HepG2 (cell line): ENCODE results near the gene RNF114. TPM values are rescaled to one million over a fixed set of nuclear protein-coding genes. Genes with fewer than 3 reads are reported as not detected.
A peak's percentile ranks its signal among the peaks of the same experiment; 100 is the strongest.

Experiments used
- ATF7-NPFF ChIP-seq: sonication (generic); formaldehyde crosslinking; IDR thresholded peaks from 2 replicates; pipeline ENCODE4 v1.8.1; 2023; ENCODE audit warnings: mild to moderate bottlenecking, low read depth, missing genetic modification reagents, moderate library complexity
- HMGXB4 ChIP-seq, 2 experiments: sonication (generic) in 1 of 2; formaldehyde crosslinking in 1 of 2; IDR thresholded peaks; 2 replicates each; pipeline versions ENCODE4 v1.4.0 to v1.6.1; 2018 to 2020; ENCODE audit warnings: missing genetic modification reagents in 2 of 2, borderline replicate concordance in 1 of 2, low read depth in 1 of 2, mild to moderate bottlenecking in 1 of 2, missing biosample characterization in 1 of 2
- ISL2 ChIP-seq: sonication (generic); formaldehyde crosslinking; IDR thresholded peaks from 2 replicates; pipeline ENCODE4 v1.5.0; 2020; ENCODE audit warnings: missing genetic modification reagents
- MEIS2 ChIP-seq: sonication (generic); formaldehyde crosslinking; IDR thresholded peaks from 2 replicates; pipeline ENCODE4 v1.9.0; 2021; ENCODE audit warnings: mild to moderate bottlenecking, missing genetic modification reagents
- MXD4 ChIP-seq: IDR thresholded peaks from 2 replicates; pipeline ENCODE4 v1.6.1; 2016; ENCODE audit warnings: mild to moderate bottlenecking, missing biosample characterization, missing genetic modification reagents
- NBN ChIP-seq: fragments of 450-650 bp; conservative IDR thresholded peaks from 2 replicates; pipeline ENCODE4 v1.6.1; 2017
- NR3C1 ChIP-seq: sonication (generic); formaldehyde crosslinking; IDR thresholded peaks from 2 replicates; pipeline ENCODE4 v1.4.0; 2020; ENCODE audit warnings: missing genetic modification reagents
- POLR2A ChIP-seq, 2 experiments: IDR thresholded peaks; 2 replicates each; pipeline ENCODE4 v1.6.1; 2011; ENCODE audit warnings: low read depth in 2 of 2, low read length in 2 of 2, mild to moderate bottlenecking in 1 of 2, moderate library complexity in 1 of 2; ENCODE audit not compliant: insufficient read depth in 1 of 2
- RNF2 ChIP-seq: fragments of 450-650 bp; conservative IDR thresholded peaks from 2 replicates; pipeline ENCODE4 v1.6.1; 2016; ENCODE audit warnings: low read depth
- RXRB ChIP-seq: IDR thresholded peaks from 2 replicates; pipeline ENCODE4 v1.6.1; 2016; ENCODE audit warnings: borderline replicate concordance, missing genetic modification reagents, missing compliant biosample characterization
- SUZ12 ChIP-seq: fragments of 150-350 bp; IDR thresholded peaks from 2 replicates; pipeline ENCODE4 v1.6.1; 2014; ENCODE audit warnings: low read depth, low read length
- ZBTB1 ChIP-seq: sonication (generic); formaldehyde crosslinking; IDR thresholded peaks from 2 replicates; pipeline ENCODE4 v1.4.0; 2020; ENCODE audit warnings: missing genetic modification reagents, borderline replicate concordance
- ZBTB21 ChIP-seq: sonication (generic); formaldehyde crosslinking; IDR thresholded peaks from 2 replicates; pipeline ENCODE4 v1.4.0; 2020; ENCODE audit warnings: missing genetic modification reagents
- ZBTB3 ChIP-seq: sonication (generic); formaldehyde crosslinking; IDR thresholded peaks from 2 replicates; pipeline ENCODE4 v1.4.0; 2020; ENCODE audit warnings: low read depth, mild to moderate bottlenecking, moderate library complexity, missing genetic modification reagents, borderline replicate concordance
- ZNF263 ChIP-seq: sonication (generic); formaldehyde crosslinking; IDR thresholded peaks from 2 replicates; pipeline ENCODE4 v1.4.0; 2020; ENCODE audit warnings: missing genetic modification reagents
- ZNF496 ChIP-seq: sonication (generic); formaldehyde crosslinking; IDR thresholded peaks from 2 replicates; pipeline ENCODE4 v1.8.1; 2023; ENCODE audit warnings: mild to moderate bottlenecking, moderate library complexity, missing genetic modification reagents; ENCODE audit not compliant: insufficient replicate concordance
- ZNF616 ChIP-seq: sonication (generic); formaldehyde crosslinking; IDR thresholded peaks from 2 replicates; pipeline ENCODE4 v1.5.0; 2020; ENCODE audit warnings: low read depth, mild to moderate bottlenecking, missing genetic modification reagents
- ZNF713 ChIP-seq: sonication (generic); formaldehyde crosslinking; IDR thresholded peaks from 2 replicates; pipeline ENCODE4 v1.4.0; 2020; ENCODE audit warnings: mild to moderate bottlenecking, missing genetic modification reagents
- polyA plus RNA-seq, 8 experiments: library from polyadenylated mRNA; depleted of rRNA in 3 of 8; stranded (reverse) in 7 of 8; unstranded in 1 of 8; fragments of >200 nt; fragmentation: Illumina TruSeq in 4 of 8; extraction: Trizol in 4 of 8; gene quantifications; 2 replicates each; pipeline versions ENCODE4 v1.2.1 to v1.2.3, GENCODE V29; 2011 to 2016; ENCODE audit warnings: low read depth in 4 of 8, missing spikeins in 1 of 8, mixed read lengths in 1 of 8; ENCODE audit not compliant: insufficient read depth in 1 of 8
- total RNA-seq, 5 experiments: library from RNA; depleted of rRNA; stranded (reverse); fragments of >200 nt; fragmentation: Illumina TruSeq; extraction: Trizol; gene quantifications; 2 replicates each; pipeline ENCODE4 v1.2.3, GENCODE V29; 2016; ENCODE audit warnings: low read depth in 1 of 5
- TF ChIP-seq, protein P1 (sequence below): sonication (generic); formaldehyde crosslinking; conservative IDR thresholded peaks from 2 replicates; pipeline ENCODE4 v1.4.0; 2020; ENCODE audit warnings: missing genetic modification reagents
- TF ChIP-seq, protein P2 (sequence below): sonication (generic); formaldehyde crosslinking; IDR thresholded peaks from 2 replicates; pipeline ENCODE4 v1.5.0; 2020; ENCODE audit warnings: mild to moderate bottlenecking, missing genetic modification reagents
- TF ChIP-seq, protein P3 (sequence below): sonication (generic); formaldehyde crosslinking; IDR thresholded peaks from 2 replicates; pipeline ENCODE4 v1.5.0; 2020; ENCODE audit warnings: missing genetic modification reagents, mild to moderate bottlenecking, borderline replicate concordance

Gene RNF114
- total and polyA plus RNA-seq, 2 of the 13 experiments (the other 11 are each of a cell fraction or from before 2014, with no cell fraction given): 119 to 126 TPM

DNA sequence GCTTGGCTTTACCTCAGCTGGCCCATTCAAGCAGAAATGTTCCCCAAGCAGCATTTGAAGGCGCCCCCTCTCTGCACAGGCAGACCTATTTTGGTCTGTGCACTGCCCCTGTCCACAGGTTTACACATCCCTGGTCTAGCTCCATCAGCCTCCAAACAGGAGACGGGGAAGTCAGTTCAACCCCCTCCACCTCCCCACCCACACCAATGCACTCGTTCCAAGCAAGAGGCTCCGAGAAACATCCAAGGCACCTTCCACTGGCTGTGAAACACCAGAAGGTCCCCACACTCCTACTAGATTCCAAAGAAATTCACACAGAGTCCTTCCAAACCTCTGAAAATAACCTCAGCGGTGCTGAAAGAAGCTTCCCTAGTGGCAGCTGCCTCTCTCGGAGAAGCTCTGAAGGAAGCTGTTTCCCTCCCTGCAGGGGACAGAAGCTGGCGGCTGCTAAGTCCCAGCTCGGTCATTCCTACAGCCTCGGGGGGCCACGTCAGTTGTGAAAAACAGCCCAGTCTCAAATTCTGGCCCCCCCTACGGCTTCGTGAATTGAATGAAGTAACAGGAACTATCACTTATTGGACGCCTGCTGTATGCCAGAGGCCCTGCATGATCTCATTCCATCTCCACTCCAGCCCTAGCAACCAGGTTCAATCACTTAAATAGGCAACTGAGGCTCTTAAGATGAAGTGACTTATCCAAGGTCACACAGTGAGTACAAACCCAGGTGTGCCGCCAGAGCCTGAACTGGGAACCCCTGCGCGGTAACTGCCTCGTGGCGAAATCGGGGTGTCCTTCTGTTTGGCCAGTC is 21.7 kb upstream of the RNF114 start (continued):
- peak in 1 of 2 experiments; percentile 33; a peak in 1 of 4 replicates for TF ChIP-seq HMGXB4 (CRISPR knock-in tag; IDR thresholded peaks at IDR 0.05; ENCODE audit: borderline replicate concordance in 1 of 2, low read depth in 1 of 2)
- TF ChIP-seq RXRB (CRISPR knock-in tag): no peak
- TF ChIP-seq ATF7-NPFF (CRISPR knock-in tag): no peak
- TF ChIP-seq MXD4 (CRISPR knock-in tag): no peak
- no peak for TF ChIP-seq POLR2A (IDR thresholded peaks at IDR 0.05; ENCODE audit: insufficient read depth in 1 of 2, low read depth in 2 of 2, low read length in 2 of 2)
- TF ChIP-seq, protein P1, sequence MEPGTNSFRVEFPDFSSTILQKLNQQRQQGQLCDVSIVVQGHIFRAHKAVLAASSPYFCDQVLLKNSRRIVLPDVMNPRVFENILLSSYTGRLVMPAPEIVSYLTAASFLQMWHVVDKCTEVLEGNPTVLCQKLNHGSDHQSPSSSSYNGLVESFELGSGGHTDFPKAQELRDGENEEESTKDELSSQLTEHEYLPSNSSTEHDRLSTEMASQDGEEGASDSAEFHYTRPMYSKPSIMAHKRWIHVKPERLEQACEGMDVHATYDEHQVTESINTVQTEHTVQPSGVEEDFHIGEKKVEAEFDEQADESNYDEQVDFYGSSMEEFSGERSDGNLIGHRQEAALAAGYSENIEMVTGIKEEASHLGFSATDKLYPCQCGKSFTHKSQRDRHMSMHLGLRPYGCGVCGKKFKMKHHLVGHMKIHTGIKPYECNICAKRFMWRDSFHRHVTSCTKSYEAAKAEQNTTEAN (CRISPR knock-in tag): no peak
- no peak for TF ChIP-seq ZNF263 (CRISPR knock-in tag)
- 0 out of 2 replicates have a peak, but pooled peaks have one; percentile 23 for TF ChIP-seq ZBTB21
- TF ChIP-seq NR3C1: no peak
- 0 out of 2 replicates have a peak, but pooled peaks have one; percentile 38 for TF ChIP-seq ZBTB3
- TF ChIP-seq NBN: no peak
- TF ChIP-seq, protein P2, sequence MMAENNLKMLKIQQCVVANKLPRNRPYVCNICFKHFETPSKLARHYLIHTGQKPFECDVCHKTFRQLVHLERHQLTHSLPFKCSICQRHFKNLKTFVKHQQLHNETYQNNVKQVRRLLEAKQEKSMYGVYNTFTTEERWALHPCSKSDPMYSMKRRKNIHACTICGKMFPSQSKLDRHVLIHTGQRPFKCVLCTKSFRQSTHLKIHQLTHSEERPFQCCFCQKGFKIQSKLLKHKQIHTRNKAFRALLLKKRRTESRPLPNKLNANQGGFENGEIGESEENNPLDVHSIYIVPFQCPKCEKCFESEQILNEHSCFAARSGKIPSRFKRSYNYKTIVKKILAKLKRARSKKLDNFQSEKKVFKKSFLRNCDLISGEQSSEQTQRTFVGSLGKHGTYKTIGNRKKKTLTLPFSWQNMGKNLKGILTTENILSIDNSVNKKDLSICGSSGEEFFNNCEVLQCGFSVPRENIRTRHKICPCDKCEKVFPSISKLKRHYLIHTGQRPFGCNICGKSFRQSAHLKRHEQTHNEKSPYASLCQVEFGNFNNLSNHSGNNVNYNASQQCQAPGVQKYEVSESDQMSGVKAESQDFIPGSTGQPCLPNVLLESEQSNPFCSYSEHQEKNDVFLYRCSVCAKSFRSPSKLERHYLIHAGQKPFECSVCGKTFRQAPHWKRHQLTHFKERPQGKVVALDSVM (CRISPR knock-in tag): no peak
- no peak for TF ChIP-seq ISL2 (CRISPR knock-in tag)
- TF ChIP-seq ZNF496 (CRISPR knock-in tag): no peak
- no peak for TF ChIP-seq ZNF713 (CRISPR knock-in tag)
- TF ChIP-seq, protein P3, sequence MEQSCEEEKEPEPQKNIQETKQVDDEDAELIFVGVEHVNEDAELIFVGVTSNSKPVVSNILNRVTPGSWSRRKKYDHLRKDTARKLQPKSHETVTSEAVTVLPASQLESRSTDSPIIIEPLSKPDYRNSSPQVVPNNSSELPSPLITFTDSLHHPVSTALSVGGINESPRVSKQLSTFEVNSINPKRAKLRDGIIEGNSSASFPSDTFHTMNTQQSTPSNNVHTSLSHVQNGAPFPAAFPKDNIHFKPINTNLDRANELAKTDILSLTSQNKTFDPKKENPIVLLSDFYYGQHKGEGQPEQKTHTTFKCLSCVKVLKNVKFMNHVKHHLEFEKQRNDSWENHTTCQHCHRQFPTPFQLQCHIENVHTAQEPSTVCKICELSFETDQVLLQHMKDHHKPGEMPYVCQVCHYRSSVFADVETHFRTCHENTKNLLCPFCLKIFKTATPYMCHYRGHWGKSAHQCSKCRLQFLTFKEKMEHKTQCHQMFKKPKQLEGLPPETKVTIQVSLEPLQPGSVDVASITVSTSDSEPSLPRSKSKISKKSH: no peak
- TF ChIP-seq SUZ12: no peak
- TF ChIP-seq ZNF616 (CRISPR knock-in tag): no peak
- 0 out of 2 replicates have a peak, but pooled peaks have one; percentile 10 for TF ChIP-seq MEIS2
- TF ChIP-seq RNF2: no peak
- TF ChIP-seq ZBTB1 (CRISPR knock-in tag): no peak
